Liver (tissue), 9 donors: ENCODE measurements around the gene ARSK. TPM values are rescaled to one million over a fixed set of nuclear protein-coding genes. Genes with fewer than 3 reads are reported as not detected.

ENCODE experiments used
- DNase-seq: peaks from one replicate; pipeline ENCODE4 v3.0.0-alpha.2; 2017; ENCODE audit warnings: low spot score
- H3K27ac ChIP-seq, 2 donors: one replicate each; pipeline ENCODE4 v1.7.0; 2013; ENCODE audit warnings: inconsistent platforms in 2 of 2, low read length in 2 of 2, control low read depth in 1 of 2, low read depth in 1 of 2, mild to moderate bottlenecking in 1 of 2
- H3K27me3 ChIP-seq, 4 donors: one replicate each; pipeline versions ENCODE4 v1.6.1 to v1.7.0; 2013; ENCODE audit warnings: low read length in 3 of 4, inconsistent platforms in 1 of 4, mild to moderate bottlenecking in 1 of 4, moderate library complexity in 1 of 4; ENCODE audit not compliant: control insufficient read depth in 4 of 4, insufficient read depth in 4 of 4
- H3K36me3 ChIP-seq, 4 donors: one replicate each; pipeline versions ENCODE4 v1.6.1 to v1.7.0; 2013; ENCODE audit warnings: low read length in 3 of 4, mild to moderate bottlenecking in 3 of 4, low read depth in 1 of 4, moderate library complexity in 1 of 4; ENCODE audit not compliant: control insufficient read depth in 4 of 4, insufficient read depth in 3 of 4
- H3K4me1 ChIP-seq, 4 donors: one replicate each; pipeline versions ENCODE4 v1.6.1 to v1.7.0; 2013; ENCODE audit warnings: low read length in 3 of 4, mild to moderate bottlenecking in 3 of 4, moderate library complexity in 1 of 4; ENCODE audit not compliant: control insufficient read depth in 4 of 4, insufficient read depth in 4 of 4
- H3K4me3 ChIP-seq, 3 donors: one replicate each; pipeline versions ENCODE4 v1.6.1 to v1.7.0; 2013; ENCODE audit warnings: low read length in 3 of 3, control low read depth in 1 of 3, low read depth in 1 of 3, mild to moderate bottlenecking in 1 of 3
- H3K9ac ChIP-seq, 2 donors: one replicate each; pipeline ENCODE4 v1.7.0; 2013; ENCODE audit warnings: low read length in 2 of 2, mild to moderate bottlenecking in 2 of 2, moderate library complexity in 2 of 2, control low read depth in 1 of 2, low read depth in 1 of 2
- H3K9me3 ChIP-seq, 4 donors: one replicate each; pipeline versions ENCODE4 v1.6.1 to v1.7.0; 2013; ENCODE audit warnings: low read length in 3 of 4; ENCODE audit not compliant: control insufficient read depth in 4 of 4
- ATF3 ChIP-seq: IDR thresholded peaks from 2 replicates; pipeline ENCODE4 v1.6.1; 2016; ENCODE audit warnings: antibody characterized with exemption
- CTCF ChIP-seq: fragments of 150-350 bp; IDR thresholded peaks from 2 replicates; pipeline ENCODE4 v1.5.1; 2017; ENCODE audit warnings: improper control_type of control experiment, low read depth, low read length; ENCODE audit not compliant: missing input control
- EGR1 ChIP-seq, 2 donors: IDR thresholded peaks; 2 replicates each; pipeline ENCODE4 v1.6.1; 2016 to 2018; ENCODE audit warnings: antibody characterized with exemption in 2 of 2, low read depth in 2 of 2
- FOXA1 ChIP-seq: IDR thresholded peaks from 2 replicates; pipeline ENCODE4 v1.6.1; 2016; ENCODE audit warnings: antibody characterized with exemption
- FOXA2 ChIP-seq: IDR thresholded peaks from 2 replicates; pipeline ENCODE4 v1.6.1; 2016; ENCODE audit warnings: antibody characterized with exemption
- GABPA ChIP-seq, 2 donors: IDR thresholded peaks in 1 of 2; conservative IDR thresholded peaks in 1 of 2; 2 replicates each; pipeline ENCODE4 v1.6.1; 2016; ENCODE audit warnings: antibody characterized with exemption in 2 of 2, mild to moderate bottlenecking in 1 of 2, moderate library complexity in 1 of 2
- HNF4A ChIP-seq, 2 donors: conservative IDR thresholded peaks; 2 replicates each; pipeline ENCODE4 v1.6.1; 2016; ENCODE audit warnings: antibody characterized with exemption in 2 of 2, mild to moderate bottlenecking in 2 of 2
- HNF4G ChIP-seq: IDR thresholded peaks from 2 replicates; pipeline ENCODE4 v1.6.1; 2016; ENCODE audit warnings: antibody characterized with exemption
- JUND ChIP-seq, 2 donors: IDR thresholded peaks; 2 replicates each; pipeline ENCODE4 v1.6.1; 2016; ENCODE audit warnings: antibody characterized with exemption in 2 of 2
- MAX ChIP-seq: IDR thresholded peaks from 2 replicates; pipeline ENCODE4 v1.6.1; 2016; ENCODE audit warnings: antibody characterized with exemption
- NR2F2 ChIP-seq: IDR thresholded peaks from 2 replicates; pipeline ENCODE4 v1.6.1; 2016; ENCODE audit warnings: antibody characterized with exemption
- RAD21 ChIP-seq, 2 donors: IDR thresholded peaks; 2 replicates each; pipeline ENCODE4 v1.6.1; 2016; ENCODE audit warnings: antibody characterized with exemption in 2 of 2, mild to moderate bottlenecking in 2 of 2
- RXRA ChIP-seq, 2 donors: IDR thresholded peaks; 2 replicates each; pipeline ENCODE4 v1.6.1; 2017 to 2018; ENCODE audit warnings: antibody characterized with exemption in 2 of 2, mild to moderate bottlenecking in 1 of 2
- SP1 ChIP-seq: IDR thresholded peaks from 2 replicates; pipeline ENCODE4 v1.6.1; 2018; ENCODE audit warnings: antibody characterized with exemption, mild to moderate bottlenecking
- TAF1 ChIP-seq: conservative IDR thresholded peaks from 2 replicates; pipeline ENCODE4 v1.6.1; 2016; ENCODE audit warnings: antibody characterized with exemption, mild to moderate bottlenecking
- YY1 ChIP-seq: IDR thresholded peaks from 2 replicates; pipeline ENCODE4 v1.6.1; 2016; ENCODE audit warnings: antibody characterized with exemption, mild to moderate bottlenecking
- WGBS: extraction: QIAGEN DNeasy Blood & Tissue Kit; methylation state at CpG from one replicate; pipeline ENCODE4 v1.1.7; 2013; 5-methylcytosine and 5-hydroxymethylcytosine counted together
- polyA plus RNA-seq, 2 donors: library from polyadenylated mRNA; stranded (reverse) in 1 of 2; unstranded in 1 of 2; fragments of 200-250 nt in 1 of 2; fragments of >200 nt in 1 of 2; fragmentation: Nextera tagmentation in 1 of 2; extraction: Ambion mirVana in 1 of 2; gene quantifications; one replicate each; pipeline versions ENCODE4 v1.2.1 to v1.2.3, GENCODE V29; 2013 to 2015
- total RNA-seq, 2 donors: library from RNA; depleted of rRNA; stranded (reverse); fragments of >200 nt; gene quantifications; one replicate each; pipeline ENCODE4 v1.2.3, GENCODE V29; 2014
- TF ChIP-seq, protein P1 (sequence below): IDR thresholded peaks from 2 replicates; pipeline ENCODE4 v1.6.1; 2016; ENCODE audit warnings: antibody characterized with exemption
- TF ChIP-seq, protein P2 (sequence below): IDR thresholded peaks from 2 replicates; pipeline ENCODE4 v1.6.1; 2016; ENCODE audit warnings: antibody characterized with exemption, mild to moderate bottlenecking
- donor health status: healthy.
- donor health status: healthy.
- donor health status: healthy.
- donor health status: healthy.
- donor health status: healthy.

The ARSK gene
- total and polyA plus RNA-seq, 4 donors = 2.4 to 6.8 (median 3.3) TPM

DNA sequence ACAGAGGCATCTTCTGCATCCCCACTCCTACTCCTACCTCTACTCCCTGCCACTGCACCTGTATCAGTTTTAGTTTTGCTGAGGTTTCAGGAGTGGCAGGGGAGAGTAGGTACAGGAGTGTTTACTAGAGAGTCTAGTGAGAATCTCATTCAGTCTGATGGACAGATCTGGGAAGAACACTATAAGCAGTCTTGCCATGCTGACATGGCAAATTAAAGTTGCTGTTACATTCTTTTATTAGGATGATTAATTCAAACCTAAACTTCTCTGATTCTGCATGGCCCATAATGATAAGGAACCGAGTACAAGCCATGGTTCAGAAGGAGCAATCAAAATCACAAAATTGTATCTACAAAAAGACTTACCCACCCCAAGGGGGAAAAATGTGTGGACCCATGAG, 7.4 kb downstream of the ARSK start (continued):
- no peak for TF ChIP-seq CTCF
- TF ChIP-seq HNF4A (conservative IDR thresholded peaks at IDR 0.05) = no peak
- TF ChIP-seq NR2F2 = no peak
- TF ChIP-seq FOXA1 = no peak

DNA sequence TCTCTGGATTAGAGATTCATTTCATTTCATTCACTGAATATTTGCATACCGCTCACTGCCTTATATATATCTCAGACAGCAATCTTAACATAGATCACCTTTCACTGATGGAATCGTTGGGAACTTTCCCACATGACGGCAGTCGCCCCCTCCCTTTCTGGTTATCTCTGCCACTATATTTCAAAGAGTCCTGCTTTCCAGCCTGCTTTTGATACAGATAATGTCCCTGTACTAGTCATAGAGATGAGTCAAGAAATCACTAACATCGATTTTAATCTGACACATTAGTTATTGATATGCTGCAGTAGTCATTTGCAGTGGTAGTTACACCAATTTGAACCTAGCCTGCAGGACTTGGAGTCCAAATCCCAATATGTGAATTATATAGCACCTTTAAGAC, 8.5 kb downstream of the ARSK start:
- Histone ChIP-seq H3K27ac (no peak overlapping the region), H3K36me3 (peaks cover 0 to 6% (median under 1%) of the 10 kb centered on the region in 4 donors), H3K4me3 (no peak overlapping the region), H3K9me3 (no peaks in the 10 kb centered on the region), H3K9ac (no peak overlapping the region), H3K27me3 (no peaks in the 10 kb centered on the region), H3K4me1 (no peaks in the 10 kb centered on the region)
- no peak for DNase-seq
- TF ChIP-seq RXRA (IDR thresholded peaks at IDR 0.05) = no peak
- no peak for TF ChIP-seq MAX
- TF ChIP-seq HNF4G = no peak
- no peak for TF ChIP-seq TAF1
- no peak for TF ChIP-seq NR2F2
- TF ChIP-seq ATF3 = no peak
- WGBS = 92% methylated on average over 5 of the region's 5 CpGs

DNA sequence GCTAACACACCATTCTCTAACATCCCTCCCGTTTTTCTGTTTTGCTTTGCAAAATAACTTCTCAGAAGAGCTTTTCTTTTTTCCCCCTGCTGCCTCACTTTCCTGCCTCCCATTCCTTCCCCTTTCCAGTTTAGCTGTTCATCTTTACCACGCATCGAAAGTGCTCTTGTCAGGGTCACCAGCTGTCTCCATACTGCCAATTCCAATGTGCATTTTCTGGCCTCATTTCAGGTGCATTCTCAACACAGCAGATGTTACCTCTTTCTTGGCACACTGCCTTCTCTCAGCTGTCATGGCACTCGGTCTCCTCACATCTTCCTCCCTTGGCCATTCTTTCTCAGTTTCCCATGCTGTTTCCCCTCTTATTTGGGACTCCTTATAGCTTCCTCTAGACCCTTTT, 9.5 kb downstream of the ARSK start:
- H3K36me3 ChIP-seq = peaks cover 0 to 6% (median 2%) of the 10 kb centered on the region in 4 donors
- no peaks in the 10 kb centered on the region for H3K27me3 ChIP-seq
- no peak for TF ChIP-seq RAD21 (IDR thresholded peaks at IDR 0.05)
- no peak for TF ChIP-seq JUND (IDR thresholded peaks at IDR 0.05)
- TF ChIP-seq ATF3 = no peak
- no peak for TF ChIP-seq HNF4A (conservative IDR thresholded peaks at IDR 0.05)
- TF ChIP-seq EGR1 (IDR thresholded peaks at IDR 0.05; ENCODE audit: low read depth in 2 of 2) = no peak
- TF ChIP-seq FOXA2 = no peak
- TF ChIP-seq, protein P1, sequence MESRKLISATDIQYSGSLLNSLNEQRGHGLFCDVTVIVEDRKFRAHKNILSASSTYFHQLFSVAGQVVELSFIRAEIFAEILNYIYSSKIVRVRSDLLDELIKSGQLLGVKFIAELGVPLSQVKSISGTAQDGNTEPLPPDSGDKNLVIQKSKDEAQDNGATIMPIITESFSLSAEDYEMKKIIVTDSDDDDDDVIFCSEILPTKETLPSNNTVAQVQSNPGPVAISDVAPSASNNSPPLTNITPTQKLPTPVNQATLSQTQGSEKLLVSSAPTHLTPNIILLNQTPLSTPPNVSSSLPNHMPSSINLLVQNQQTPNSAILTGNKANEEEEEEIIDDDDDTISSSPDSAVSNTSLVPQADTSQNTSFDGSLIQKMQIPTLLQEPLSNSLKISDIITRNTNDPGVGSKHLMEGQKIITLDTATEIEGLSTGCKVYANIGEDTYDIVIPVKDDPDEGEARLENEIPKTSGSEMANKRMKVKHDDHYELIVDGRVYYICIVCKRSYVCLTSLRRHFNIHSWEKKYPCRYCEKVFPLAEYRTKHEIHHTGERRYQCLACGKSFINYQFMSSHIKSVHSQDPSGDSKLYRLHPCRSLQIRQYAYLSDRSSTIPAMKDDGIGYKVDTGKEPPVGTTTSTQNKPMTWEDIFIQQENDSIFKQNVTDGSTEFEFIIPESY = no peak
- TF ChIP-seq RXRA (IDR thresholded peaks at IDR 0.05) = no peak
- TF ChIP-seq HNF4G = no peak
- no peak for TF ChIP-seq TAF1
- no peak for TF ChIP-seq FOXA1
- TF ChIP-seq MAX = no peak
- no peak for TF ChIP-seq YY1
- TF ChIP-seq NR2F2 = no peak
- TF ChIP-seq GABPA (IDR thresholded peaks at IDR 0.05 in 1 of 2, conservative IDR thresholded peaks at IDR 0.05 in 1 of 2) = no peak
- TF ChIP-seq, protein P2, sequence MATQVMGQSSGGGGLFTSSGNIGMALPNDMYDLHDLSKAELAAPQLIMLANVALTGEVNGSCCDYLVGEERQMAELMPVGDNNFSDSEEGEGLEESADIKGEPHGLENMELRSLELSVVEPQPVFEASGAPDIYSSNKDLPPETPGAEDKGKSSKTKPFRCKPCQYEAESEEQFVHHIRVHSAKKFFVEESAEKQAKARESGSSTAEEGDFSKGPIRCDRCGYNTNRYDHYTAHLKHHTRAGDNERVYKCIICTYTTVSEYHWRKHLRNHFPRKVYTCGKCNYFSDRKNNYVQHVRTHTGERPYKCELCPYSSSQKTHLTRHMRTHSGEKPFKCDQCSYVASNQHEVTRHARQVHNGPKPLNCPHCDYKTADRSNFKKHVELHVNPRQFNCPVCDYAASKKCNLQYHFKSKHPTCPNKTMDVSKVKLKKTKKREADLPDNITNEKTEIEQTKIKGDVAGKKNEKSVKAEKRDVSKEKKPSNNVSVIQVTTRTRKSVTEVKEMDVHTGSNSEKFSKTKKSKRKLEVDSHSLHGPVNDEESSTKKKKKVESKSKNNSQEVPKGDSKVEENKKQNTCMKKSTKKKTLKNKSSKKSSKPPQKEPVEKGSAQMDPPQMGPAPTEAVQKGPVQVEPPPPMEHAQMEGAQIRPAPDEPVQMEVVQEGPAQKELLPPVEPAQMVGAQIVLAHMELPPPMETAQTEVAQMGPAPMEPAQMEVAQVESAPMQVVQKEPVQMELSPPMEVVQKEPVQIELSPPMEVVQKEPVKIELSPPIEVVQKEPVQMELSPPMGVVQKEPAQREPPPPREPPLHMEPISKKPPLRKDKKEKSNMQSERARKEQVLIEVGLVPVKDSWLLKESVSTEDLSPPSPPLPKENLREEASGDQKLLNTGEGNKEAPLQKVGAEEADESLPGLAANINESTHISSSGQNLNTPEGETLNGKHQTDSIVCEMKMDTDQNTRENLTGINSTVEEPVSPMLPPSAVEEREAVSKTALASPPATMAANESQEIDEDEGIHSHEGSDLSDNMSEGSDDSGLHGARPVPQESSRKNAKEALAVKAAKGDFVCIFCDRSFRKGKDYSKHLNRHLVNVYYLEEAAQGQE = no peak
- TF ChIP-seq CTCF = no peak
- TF ChIP-seq SP1 = no peak
- H3K27ac ChIP-seq = no peak overlapping the region
- no peak overlapping the region for H3K9ac ChIP-seq
- 88% methylated on average over 4 of the region's 4 CpGs for WGBS
- DNase-seq = no peak
- H3K9me3 ChIP-seq = no peaks in the 10 kb centered on the region
- no peaks in the 10 kb centered on the region for H3K4me1 ChIP-seq
- no peak overlapping the region for H3K4me3 ChIP-seq
